Astrocyte (in vitro differentiated cells and primary cell): ENCODE measurements around the gene ZNF764. TPM values are rescaled to one million over a fixed set of nuclear protein-coding genes. Genes with fewer than 3 reads are reported as not detected.

Source experiments
- DNase-seq: peaks from one replicate; pipeline ENCODE4 v3.0.0-alpha.2; 2010; ENCODE audit warnings: low read depth
- FAIRE-seq: peaks from 2 replicates; lab custom pipeline; 2011; peaks lifted over from hg19 to GRCh38; lab: Jason Lieb, UNC
- H2AFZ ChIP-seq: 2 replicates; pipeline ENCODE4 v1.6.0; 2012; ENCODE audit warnings: low read depth, low read length, inconsistent platforms
- H3K27ac ChIP-seq: 2 replicates; pipeline ENCODE4 v1.5.1; 2011; ENCODE audit warnings: low read depth, low read length, inconsistent platforms
- H3K27me3 ChIP-seq: 2 replicates; pipeline ENCODE4 v1.6.0; 2011; ENCODE audit warnings: low read length, inconsistent platforms; ENCODE audit not compliant: insufficient read depth
- H3K36me3 ChIP-seq: 2 replicates; pipeline ENCODE4 v1.5.1; 2011; ENCODE audit warnings: low read length, inconsistent platforms; ENCODE audit not compliant: insufficient read depth
- H3K4me1 ChIP-seq: 2 replicates; pipeline ENCODE4 v1.5.1; 2011; ENCODE audit warnings: low read length, inconsistent platforms; ENCODE audit not compliant: insufficient read depth
- H3K4me2 ChIP-seq: 2 replicates; pipeline ENCODE4 v1.6.0; 2012; ENCODE audit warnings: low read length, inconsistent platforms
- H3K4me3 ChIP-seq: 2 replicates; pipeline ENCODE4 v1.5.1; 2011; ENCODE audit warnings: low read depth, mild to moderate bottlenecking, low read length, inconsistent platforms; ENCODE audit not compliant: insufficient read depth
- H3K79me2 ChIP-seq: 2 replicates; pipeline ENCODE4 v1.6.0; 2012; ENCODE audit warnings: mild to moderate bottlenecking, low read length, inconsistent platforms; ENCODE audit not compliant: insufficient read depth
- H3K9ac ChIP-seq: 2 replicates; pipeline ENCODE4 v1.6.0; 2012; ENCODE audit warnings: mild to moderate bottlenecking, low read length, inconsistent platforms
- H3K9me3 ChIP-seq: 2 replicates; pipeline ENCODE4 v1.5.1; 2012; ENCODE audit warnings: low read depth, mild to moderate bottlenecking, low read length, inconsistent platforms; ENCODE audit not compliant: insufficient read depth
- H4K20me1 ChIP-seq: 2 replicates; pipeline ENCODE4 v1.6.0; 2012; ENCODE audit warnings: low read length, inconsistent platforms; ENCODE audit not compliant: insufficient read depth
- H3K27ac Mint-ChIP-seq: one replicate; pipeline ENCODE4 v1.8.0; 2021; ENCODE audit warnings: mild to moderate bottlenecking, mixed read lengths; ENCODE audit not compliant: unreplicated experiment
- H3K27me3 Mint-ChIP-seq: one replicate; pipeline ENCODE4 v1.8.0; 2021; ENCODE audit warnings: low read depth, mixed read lengths; ENCODE audit not compliant: unreplicated experiment
- H3K36me3 Mint-ChIP-seq: one replicate; pipeline ENCODE4 v1.8.0; 2021; ENCODE audit warnings: low read depth, mixed read lengths; ENCODE audit not compliant: unreplicated experiment
- H3K4me1 Mint-ChIP-seq: one replicate; pipeline ENCODE4 v1.8.0; 2021; ENCODE audit warnings: low read depth, mixed read lengths; ENCODE audit not compliant: unreplicated experiment
- H3K4me3 Mint-ChIP-seq: one replicate; pipeline ENCODE4 v1.8.0; 2021; ENCODE audit warnings: mild to moderate bottlenecking, moderate library complexity, mixed read lengths; ENCODE audit not compliant: unreplicated experiment
- H3K9me3 Mint-ChIP-seq: one replicate; pipeline ENCODE4 v1.8.0; 2021; ENCODE audit warnings: mild to moderate bottlenecking, mixed read lengths; ENCODE audit not compliant: unreplicated experiment
- EZH2 ChIP-seq: IDR thresholded peaks from 2 replicates; pipeline ENCODE4 v1.6.1; 2012; ENCODE audit warnings: mild to moderate bottlenecking, low read length, inconsistent platforms; ENCODE audit not compliant: insufficient read depth
- total RNA-seq: library from RNA; stranded (reverse); gene quantifications from 2 replicates; pipeline ENCODE4 v1.2.1, GENCODE V29; 2021
- TF ChIP-seq, protein P1 (sequence below): IDR thresholded peaks from 2 replicates; pipeline ENCODE4 v1.5.1; 2011; ENCODE audit warnings: low read depth, mild to moderate bottlenecking, inconsistent platforms, low read length, moderate library complexity; ENCODE audit not compliant: insufficient read depth

The ZNF764 gene
- total RNA-seq, 1 donor from 2014 or later = 8.5 TPM

DNA sequence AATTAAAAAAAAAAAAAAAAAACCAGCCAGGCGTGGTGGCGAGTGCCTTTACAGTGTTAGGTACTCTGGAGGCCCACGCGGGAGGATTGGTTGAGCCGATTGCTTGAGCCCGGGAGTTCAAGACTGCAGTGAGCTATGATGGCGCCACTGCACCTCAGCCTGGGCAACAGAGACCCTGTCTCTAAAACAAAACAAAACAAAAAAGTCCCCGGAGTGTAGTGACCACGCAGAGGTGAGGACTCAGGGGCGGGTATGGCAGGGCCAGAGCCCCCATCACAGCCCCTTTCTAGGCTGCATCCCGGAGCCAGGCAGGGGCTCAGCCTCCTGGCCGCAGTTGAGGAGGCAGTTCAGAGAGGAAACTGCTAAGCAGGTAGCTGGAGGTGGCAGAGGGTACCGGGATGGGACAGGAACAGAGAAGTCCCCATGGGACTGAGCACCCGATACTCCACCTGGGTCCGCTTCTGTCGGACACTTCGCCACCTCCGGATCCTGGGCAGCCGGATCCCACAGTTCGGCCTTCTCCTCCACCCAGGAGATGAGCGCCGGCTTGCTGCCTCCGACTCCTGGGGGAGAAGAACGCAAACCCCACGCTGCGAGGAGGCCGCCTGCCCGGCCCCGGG, 24.3 kb downstream of the ZNF764 start:
- H3K9me3 ChIP-seq = no peaks in the 10 kb centered on the region
- Mint-ChIP-seq H3K4me1 (peaks cover 7% of the 10 kb centered on the region), H3K9me3 (no peaks in the 10 kb centered on the region), H3K27me3 (no peaks in the 10 kb centered on the region), H3K27ac (no peak overlapping the region), H3K36me3 (peaks cover 6% of the 10 kb centered on the region), H3K4me3 (peak overlapping the region; percentile 82)
- H3K9ac ChIP-seq = peak overlapping the region; percentile 85
- H4K20me1 ChIP-seq = no peaks in the 10 kb centered on the region
- H3K27ac ChIP-seq = peak overlapping the region; percentile 67
- FAIRE-seq = no peak
- H3K4me3 ChIP-seq = peak overlapping the region; percentile 68
- no peaks in the 10 kb centered on the region for H3K36me3 ChIP-seq
- TF ChIP-seq, protein P1, sequence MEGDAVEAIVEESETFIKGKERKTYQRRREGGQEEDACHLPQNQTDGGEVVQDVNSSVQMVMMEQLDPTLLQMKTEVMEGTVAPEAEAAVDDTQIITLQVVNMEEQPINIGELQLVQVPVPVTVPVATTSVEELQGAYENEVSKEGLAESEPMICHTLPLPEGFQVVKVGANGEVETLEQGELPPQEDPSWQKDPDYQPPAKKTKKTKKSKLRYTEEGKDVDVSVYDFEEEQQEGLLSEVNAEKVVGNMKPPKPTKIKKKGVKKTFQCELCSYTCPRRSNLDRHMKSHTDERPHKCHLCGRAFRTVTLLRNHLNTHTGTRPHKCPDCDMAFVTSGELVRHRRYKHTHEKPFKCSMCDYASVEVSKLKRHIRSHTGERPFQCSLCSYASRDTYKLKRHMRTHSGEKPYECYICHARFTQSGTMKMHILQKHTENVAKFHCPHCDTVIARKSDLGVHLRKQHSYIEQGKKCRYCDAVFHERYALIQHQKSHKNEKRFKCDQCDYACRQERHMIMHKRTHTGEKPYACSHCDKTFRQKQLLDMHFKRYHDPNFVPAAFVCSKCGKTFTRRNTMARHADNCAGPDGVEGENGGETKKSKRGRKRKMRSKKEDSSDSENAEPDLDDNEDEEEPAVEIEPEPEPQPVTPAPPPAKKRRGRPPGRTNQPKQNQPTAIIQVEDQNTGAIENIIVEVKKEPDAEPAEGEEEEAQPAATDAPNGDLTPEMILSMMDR = no peak
- no peak for TF ChIP-seq EZH2
- peak overlapping the region; percentile 92 for H3K4me2 ChIP-seq
- no peak for DNase-seq
- peaks cover 21% of the 10 kb centered on the region for H3K4me1 ChIP-seq
- H3K79me2 ChIP-seq = peaks cover 22% of the 10 kb centered on the region
- H3K27me3 ChIP-seq = no peaks in the 10 kb centered on the region
- peak overlapping the region; percentile 95 for H2AFZ ChIP-seq

DNA sequence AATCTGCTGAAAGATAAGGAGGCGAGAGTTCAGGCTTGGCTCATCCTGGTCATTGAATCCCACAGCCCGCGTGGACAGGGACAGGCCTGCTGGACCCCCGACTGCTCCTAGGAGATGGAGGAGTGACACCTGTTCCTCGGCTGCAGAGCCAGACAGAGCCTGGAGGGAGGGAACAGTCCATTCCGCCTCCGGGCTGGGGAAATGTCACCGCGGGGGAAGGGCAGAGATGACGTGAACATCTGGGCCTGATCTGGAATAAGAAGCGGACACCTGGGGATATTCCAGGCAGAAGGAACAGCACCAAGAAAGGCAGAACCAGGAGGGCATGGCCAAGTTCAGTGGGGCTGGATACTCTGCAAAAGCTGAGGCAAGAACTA, 25.0 kb downstream of the ZNF764 start:
- peaks cover 21% of the 10 kb centered on the region for H3K4me1 ChIP-seq
- no peak overlapping the region for H3K9ac ChIP-seq
- peaks cover 6% of the 10 kb centered on the region for H3K36me3 Mint-ChIP-seq
- H3K4me3 Mint-ChIP-seq = peak overlapping the region; percentile 71
- no peak overlapping the region for H3K27ac ChIP-seq
- H3K4me3 ChIP-seq = no peak overlapping the region
- DNase-seq (no peak), FAIRE-seq (no peak)
- H3K36me3 ChIP-seq = no peaks in the 10 kb centered on the region
- peaks cover 22% of the 10 kb centered on the region for H3K79me2 ChIP-seq
- peaks cover 7% of the 10 kb centered on the region for H3K4me1 Mint-ChIP-seq
- no peaks in the 10 kb centered on the region for H3K27me3 ChIP-seq
- H3K9me3 ChIP-seq = no peaks in the 10 kb centered on the region
- no peaks in the 10 kb centered on the region for H3K27me3 Mint-ChIP-seq
- peak overlapping the region; percentile 80 for H3K27ac Mint-ChIP-seq
- peak overlapping the region; percentile 36 for H3K4me2 ChIP-seq
- no peaks in the 10 kb centered on the region for H3K9me3 Mint-ChIP-seq
- no peaks in the 10 kb centered on the region for H4K20me1 ChIP-seq
- TF ChIP-seq EZH2 = no peak
- TF ChIP-seq, protein P1 = no peak
- no peak overlapping the region for H2AFZ ChIP-seq
